H1 (cell line): Measurements from ENCODE around the gene KBTBD13. TPM values are rescaled to one million over a fixed set of nuclear protein-coding genes. Genes with fewer than 3 reads are reported as not detected.

Experiments
- CTCF ChIA-PET: fragments of 300-600 bp; sonication (Branson Sonifier 250); formaldehyde crosslinking; loops from one replicate; lab custom pipeline; 2021; ENCODE audit not compliant: partially characterized antibody; lab: Charles Lee
- POLR2A ChIA-PET: fragments of 300-600 bp; sonication (Branson Sonifier 250); formaldehyde crosslinking; loops from one replicate; lab custom pipeline; 2021; ENCODE audit warnings: inconsistent platforms; ENCODE audit not compliant: partially characterized antibody; lab: Charles Lee
- DNase-seq, 2 experiments: peaks; one replicate each; pipeline versions ENCODE4 v3.0.0 to v3.0.0-alpha.2; 2010 to 2022; ENCODE audit warnings: low spot score in 2 of 2, low read depth in 1 of 2, mixed read lengths in 1 of 2
- FAIRE-seq: peaks from 2 replicates; lab custom pipeline; 2011; peaks lifted over from hg19 to GRCh38; lab: Jason Lieb, UNC
- H2AFZ ChIP-seq: 2 replicates; pipeline ENCODE4 v1.8.1; 2012; ENCODE audit warnings: low read length, inconsistent platforms
- H2AK5ac ChIP-seq: 2 replicates; pipeline ENCODE4 v1.6.1; 2013; ENCODE audit warnings: low read depth, low read length
- H2BK120ac ChIP-seq: replicated peaks from 2 replicates; pipeline ENCODE3; 2013; ENCODE audit warnings: low read depth, low read length, inconsistent platforms
- H2BK12ac ChIP-seq: 2 replicates; pipeline ENCODE4 v1.6.1; 2013; ENCODE audit warnings: low read depth, low read length
- H2BK15ac ChIP-seq: 2 replicates; pipeline ENCODE4 v1.6.1; 2013; ENCODE audit warnings: low read length
- H2BK20ac ChIP-seq: 2 replicates; pipeline ENCODE4 v1.6.1; 2013; ENCODE audit warnings: low read length
- H2BK5ac ChIP-seq: 2 replicates; pipeline ENCODE4 v1.6.1; 2013; ENCODE audit warnings: low read depth, low read length
- H3K14ac ChIP-seq: 2 replicates; pipeline ENCODE4 v1.6.1; 2013; ENCODE audit warnings: inconsistent platforms; ENCODE audit not compliant: insufficient read length
- H3K18ac ChIP-seq: 2 replicates; pipeline ENCODE4 v1.6.1; 2013; ENCODE audit warnings: low read length; ENCODE audit errors: extremely low read depth
- H3K23ac ChIP-seq: 2 replicates; pipeline ENCODE4 v1.6.1; 2013; ENCODE audit warnings: inconsistent platforms; ENCODE audit not compliant: insufficient read length
- H3K23me2 ChIP-seq: 2 replicates; pipeline ENCODE4 v1.6.1; 2013; ENCODE audit warnings: low read depth, low read length
- H3K27ac ChIP-seq: 2 replicates; pipeline ENCODE4 v1.6.1; 2011; ENCODE audit warnings: low read depth, low read length, inconsistent platforms
- H3K27me3 ChIP-seq, 4 experiments: replicated peaks in 1 of 4; 1 replicate in 1 of 4; 2 replicates in 3 of 4; pipeline versions ENCODE4 v1.6.1 to v1.8.1; 2011 to 2013; ENCODE audit warnings: low read length in 3 of 4, mild to moderate bottlenecking in 3 of 4, inconsistent platforms in 2 of 4, mixed read lengths in 2 of 4, moderate library complexity in 1 of 4; ENCODE audit not compliant: control insufficient read depth in 3 of 4, insufficient read depth in 3 of 4; ENCODE audit errors: extremely low read depth in 1 of 4
- H3K36me3 ChIP-seq, 4 experiments: 2 replicates each; pipeline versions ENCODE4 v1.6.1 to v1.8.1; 2011 to 2013; ENCODE audit warnings: mild to moderate bottlenecking in 4 of 4, low read length in 3 of 4, moderate library complexity in 2 of 4, control low read depth in 1 of 4, inconsistent platforms in 1 of 4; ENCODE audit not compliant: insufficient read depth in 4 of 4, control insufficient read depth in 2 of 4
- H3K4ac ChIP-seq: replicated peaks from 2 replicates; pipeline ENCODE3; 2013; ENCODE audit warnings: low read length, low read depth, mixed read lengths, inconsistent platforms; ENCODE audit not compliant: insufficient read length
- H3K4me1 ChIP-seq, 4 experiments: replicated peaks in 1 of 4; 1 replicate in 1 of 4; 2 replicates in 3 of 4; pipeline versions ENCODE4 v1.6.1 to v1.8.1; 2011 to 2013; ENCODE audit warnings: low read length in 3 of 4, inconsistent platforms in 2 of 4, mixed read lengths in 1 of 4; ENCODE audit not compliant: insufficient read depth in 4 of 4, control insufficient read depth in 3 of 4
- H3K4me2 ChIP-seq, 2 experiments: 2 replicates each; pipeline versions ENCODE4 v1.6.1 to v1.8.1; 2011 to 2013; ENCODE audit warnings: low read depth in 2 of 2, low read length in 2 of 2, control low read depth in 1 of 2, inconsistent platforms in 1 of 2, mild to moderate bottlenecking in 1 of 2; ENCODE audit not compliant: insufficient read depth in 1 of 2
- H3K4me3 ChIP-seq, 4 experiments: fragments of 200-600, 300-600 bp in 1 of 4; sonication (generic), shearing (Covaris generic), sonication (Bioruptor Twin) in 1 of 4; 2 replicates each; pipeline versions ENCODE4 v1.5.1 to v1.8.1; 2011 to 2016; ENCODE audit warnings: low read length in 4 of 4, low read depth in 3 of 4, control low read depth in 2 of 4, inconsistent platforms in 2 of 4, mild to moderate bottlenecking in 2 of 4, mixed read lengths in 1 of 4, moderate library complexity in 1 of 4; ENCODE audit not compliant: insufficient read depth in 2 of 4; ENCODE audit errors: extremely low read depth in 1 of 4
- H3K56ac ChIP-seq: replicated peaks from 2 replicates; pipeline ENCODE3; 2013; ENCODE audit warnings: low read depth, mild to moderate bottlenecking, mixed read lengths, low read length, inconsistent platforms; ENCODE audit not compliant: insufficient read length
- H3K79me1 ChIP-seq: 2 replicates; pipeline ENCODE4 v1.6.1; 2013; ENCODE audit warnings: low read depth, low read length, control low read depth
- H3K79me2 ChIP-seq, 2 experiments: 2 replicates each; pipeline versions ENCODE4 v1.6.1 to v1.8.1; 2012 to 2013; ENCODE audit warnings: low read length in 2 of 2, mild to moderate bottlenecking in 2 of 2, inconsistent platforms in 1 of 2; ENCODE audit not compliant: insufficient read depth in 2 of 2, control insufficient read depth in 1 of 2
- H3K9ac ChIP-seq, 4 experiments: replicated peaks in 1 of 4; 1 replicate in 1 of 4; 2 replicates in 3 of 4; pipeline versions ENCODE4 v1.6.1 to v1.8.1; 2011 to 2013; ENCODE audit warnings: low read depth in 3 of 4, low read length in 3 of 4, control low read depth in 2 of 4, mild to moderate bottlenecking in 2 of 4, moderate library complexity in 2 of 4, inconsistent platforms in 1 of 4; ENCODE audit errors: extremely low read depth in 1 of 4
- H3K9me3 ChIP-seq, 2 experiments: 2 replicates each; pipeline versions ENCODE4 v1.6.1 to v1.8.1; 2012 to 2013; ENCODE audit warnings: mild to moderate bottlenecking in 2 of 2, moderate library complexity in 2 of 2, control low read depth in 1 of 2, inconsistent platforms in 1 of 2, low read depth in 1 of 2, low read length in 1 of 2, mixed read lengths in 1 of 2; ENCODE audit not compliant: insufficient read depth in 2 of 2
- H4K20me1 ChIP-seq, 2 experiments: replicated peaks in 1 of 2; 2 replicates each; pipeline versions ENCODE3 to v1.8.1; 2011 to 2013; ENCODE audit warnings: inconsistent platforms in 2 of 2, low read length in 2 of 2, mild to moderate bottlenecking in 1 of 2; ENCODE audit not compliant: insufficient read depth in 2 of 2, control insufficient read depth in 1 of 2
- H4K5ac ChIP-seq: 2 replicates; pipeline ENCODE4 v1.6.1; 2013; ENCODE audit warnings: low read length, low read depth, mixed read lengths, inconsistent platforms; ENCODE audit not compliant: insufficient read length
- H4K8ac ChIP-seq: 2 replicates; pipeline ENCODE4 v1.8.0; 2013; ENCODE audit warnings: mild to moderate bottlenecking, moderate library complexity, low read length, inconsistent platforms; ENCODE audit not compliant: insufficient read depth; ENCODE audit errors: extremely low read depth
- H4K91ac ChIP-seq: replicated peaks from 2 replicates; pipeline ENCODE3; 2013; ENCODE audit warnings: low read length, mixed read lengths, inconsistent platforms; ENCODE audit not compliant: insufficient read length
- BACH1 ChIP-seq: IDR thresholded peaks from 2 replicates; pipeline ENCODE4 v1.6.1; 2012; ENCODE audit warnings: low read length, improper control_type of control experiment
- BRCA1 ChIP-seq: IDR thresholded peaks from 2 replicates; pipeline ENCODE4 v1.6.1; 2012; ENCODE audit warnings: low read depth, low read length, improper control_type of control experiment
- CBX5 ChIP-seq: fragments of 300-800, 300-1000 bp; sonication (generic); IDR thresholded peaks from 2 replicates; pipeline ENCODE4 v1.7.1; 2016; ENCODE audit warnings: antibody characterized with exemption, low read length, low read depth
- KDM5A ChIP-seq: fragments of 200-600 bp; IDR thresholded peaks from 2 replicates; pipeline ENCODE4 v1.7.1; 2012; ENCODE audit warnings: mild to moderate bottlenecking, low read length, inconsistent platforms, mixed read lengths
- MAFK ChIP-seq: IDR thresholded peaks from 2 replicates; pipeline ENCODE4 v1.6.1; 2012; ENCODE audit warnings: low read depth, mild to moderate bottlenecking, improper control_type of control experiment, low read length
- PHF8 ChIP-seq: fragments of 200-600 bp; sonication (generic); conservative IDR thresholded peaks from 2 replicates; pipeline ENCODE4 v1.7.1; 2012; ENCODE audit warnings: low read depth, mild to moderate bottlenecking, inconsistent platforms, low read length, moderate library complexity
- RXRA ChIP-seq: IDR thresholded peaks from 2 replicates; pipeline ENCODE4 v1.6.1; 2011; ENCODE audit warnings: low read depth, mild to moderate bottlenecking, low read length, moderate library complexity; ENCODE audit not compliant: insufficient read depth
- SAP30 ChIP-seq: fragments of 300-600 bp; sonication (generic); IDR thresholded peaks from 2 replicates; pipeline ENCODE4 v1.7.1; 2012; ENCODE audit warnings: low read length, moderate library complexity, mild to moderate bottlenecking, inconsistent platforms; ENCODE audit not compliant: insufficient read depth, insufficient replicate concordance
- SIX5 ChIP-seq: IDR thresholded peaks from 2 replicates; pipeline ENCODE4 v1.6.1; 2011; ENCODE audit warnings: mild to moderate bottlenecking, low read depth, low read length
- TBP ChIP-seq: IDR thresholded peaks from 2 replicates; pipeline ENCODE4 v1.6.1; 2011; ENCODE audit warnings: low read depth, low read length, improper control_type of control experiment
- WGBS, 2 experiments: shearing (Covaris generic) in 1 of 2; methylation state at CpG; one replicate each; pipeline versions ENCODE4 v1.1.6 to v1.1.7; 2013 to 2015; ENCODE audit warnings: low lambda C conversion rate in 2 of 2, mixed read lengths in 2 of 2, inconsistent platforms in 1 of 2, low coverage in 1 of 2, missing lambda C conversion rate in 1 of 2; ENCODE audit not compliant: insufficient replicate concordance in 2 of 2, insufficient coverage in 1 of 2, insufficient read length in 1 of 2; ENCODE audit errors: extremely low coverage in 1 of 2, missing lambda C conversion rate in 1 of 2; 5-methylcytosine and 5-hydroxymethylcytosine counted together
- polyA plus RNA-seq, 7 experiments: library from polyadenylated mRNA; depleted of rRNA in 3 of 7; stranded (reverse) in 5 of 7; unstranded in 2 of 7; fragments of >200 nt in 5 of 7; fragments of 200-250 nt in 2 of 7; gene quantifications; 1 replicate in 5 of 7; 2 replicates in 1 of 7; 4 replicates in 1 of 7; pipeline versions ENCODE4 v1.2.1 to v1.2.3, GENCODE V29; 2011 to 2013; ENCODE audit warnings: missing spikeins in 2 of 7, mixed read lengths in 2 of 7
- total RNA-seq: library from RNA; stranded (reverse); fragmentation: NEBNext Ultra II Directional; extraction: Animal tissue kit (Norgen Biotek cat#: 25700); gene quantifications from 2 replicates; pipeline ENCODE4 v1.2.1, GENCODE V29; 2021

KBTBD13 gene
- total and polyA plus RNA-seq, 2 of the 8 experiments (the other 6 are each of a cell fraction or from before 2014, with no cell fraction given), result not detected

DNA sequence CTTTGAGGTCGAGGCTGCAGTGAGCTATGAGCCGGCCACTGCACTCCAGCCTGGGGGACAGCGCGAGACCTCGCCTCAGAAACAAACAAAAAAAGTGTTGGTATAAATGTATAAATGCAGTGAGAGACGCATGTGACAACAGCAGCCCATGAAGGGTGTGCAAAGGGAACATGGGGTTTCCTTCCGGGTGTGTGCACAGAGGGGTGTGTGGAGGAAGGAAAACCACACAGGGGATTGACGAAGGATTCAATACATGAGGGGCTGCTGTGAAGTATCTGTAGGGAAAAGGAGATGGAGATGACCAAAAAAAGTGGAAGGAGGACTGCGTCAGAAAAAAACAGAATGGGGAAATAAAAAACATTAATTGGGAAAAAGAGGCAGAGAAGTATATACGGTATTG, 48.2 kb upstream of the KBTBD13 start:
- FAIRE-seq, result no peak
- Histone ChIP-seq H3K18ac (no peak overlapping the region), H3K4me1 (peaks cover 0 to 2% (median 0%) of the 10 kb centered on the region in 4 experiments; a peak in 1 of 7 replicates), H4K20me1 (peaks cover 0 to 1% of the 10 kb centered on the region in 2 experiments), H2AFZ (no peak overlapping the region), H4K5ac (no peak overlapping the region), H2AK5ac (no peak overlapping the region), H3K23ac (no peak overlapping the region), H3K9me3 (no peaks in the 10 kb centered on the region), H2BK12ac (no peak overlapping the region), H2BK15ac (no peak overlapping the region), H3K27me3 (no peaks in the 10 kb centered on the region), H2BK5ac (no peak overlapping the region), H3K4me3 (peak overlapping the region; percentile 75 to 93 (median 88)), H3K23me2 (no peaks in the 10 kb centered on the region; the same call in 1 of the 2 replicates), H3K4me2 (peak overlapping the region; percentile 88 to 94), H4K91ac (no peak overlapping the region), H3K79me1 (peaks cover 5% of the 10 kb centered on the region; the same call in 1 of the 2 replicates), H3K36me3 (peaks cover 0 to 19% (median 4%) of the 10 kb centered on the region in 4 experiments; a peak in 5 of 8 replicates), H3K4ac (no peak overlapping the region), H2BK120ac (no peak overlapping the region), H3K27ac (no peak overlapping the region), H2BK20ac (no peak overlapping the region), H3K56ac (no peak overlapping the region), H3K79me2 (peaks cover 0 to 7% of the 10 kb centered on the region in 2 experiments; a peak in 1 of 4 replicates), H4K8ac (no peak overlapping the region), H3K14ac (no peak overlapping the region), H3K9ac (peak overlapping the region in 1 of 4 experiments; percentile 78; a peak in 1 of 7 replicates)
- ChIA-PET POLR2A (interaction anchor here (1.5 kb wide), 1 partner anchor 10 kb away, joined by 4 read pairs; no protein-coding TSS in a partner anchor), CTCF (no interaction called here)
- TF ChIP-seq SIX5 (no peak), BACH1 (no peak), TBP (no peak), RXRA (no peak), BRCA1 (no peak), MAFK (no peak), CBX5 (no peak), SAP30 (no peak), KDM5A (no peak), PHF8 (no peak)
- 85% methylated on average over 10 of the region's 10 CpGs; no CpG with 5 or more reads in 1 of the 2 experiments for WGBS, 2 experiments
- no peak for DNase-seq
